Right lobe of liver (tissue), 4 donors: ENCODE data around the gene MRGPRX4.
"Not testable (repeated sequence)": the region's sequence is repeated elsewhere in the genome, so short reads cannot be mapped to it uniquely, and the experiment has no call there.

Experiments used
- CTCF ChIP-seq, 4 donors: fragments of 200-600 bp in 3 of 4; fragments of 450-650 bp in 1 of 4; IDR thresholded peaks; one replicate each; pipeline versions ENCODE4 v1.5.1 to v1.8.0; 2016 to 2022; ENCODE audit warnings: antibody characterized with exemption in 4 of 4, mild to moderate bottlenecking in 2 of 4
- POLR2A ChIP-seq: fragments of 450-650 bp; IDR thresholded peaks from one replicate; pipeline ENCODE4 v1.6.1; 2017; ENCODE audit warnings: antibody characterized with exemption, mild to moderate bottlenecking
- donor health status: DM: no; HTN: no; CAD: no.
- donor health status: DM: no; HTN: no; CAD: no.
- donor health status: DM: no; HTN: yes; CAD: no.

GRCh38 chr11:18197738-18198137 lies 25.1 kb downstream of the MRGPRX4 start:
- not testable (repeated sequence) for TF ChIP-seq POLR2A; CTCF (IDR thresholded peaks at IDR 0.05)
